Measurements from ENCODE around the gene OR52K2. TPM values are rescaled to one million over a fixed set of nuclear protein-coding genes. Genes with fewer than 3 reads are reported as not detected.

The OR52K2 gene
- total RNA-seq, 2 experiments from 2014 or later: 0.18 TPM; not detected in 1

Other genes with a start within 250 kb of the OR52K2 start
- not detected for gene OR52B4, start 80.9 kb upstream of the OR52K2 start, total RNA-seq
- 10 to 100 TPM; 45.6 to 66.6 TPM for gene TRIM21, start 55.6 kb upstream of the OR52K2 start, total RNA-seq
- gene OR52K1, start 33.4 kb downstream of the OR52K2 start, total RNA-seq: under 1 TPM in 1 of 2 experiments, not detected in 1; 0.07 TPM
- gene OR52M1, start 95.9 kb downstream of the OR52K2 start, total RNA-seq: not detected
- gene OR52I2, start 132.4 kb downstream of the OR52K2 start, total RNA-seq: not detected
- gene OR52I1, start 144.7 kb downstream of the OR52K2 start, total RNA-seq: not detected
- 1 to 10 TPM; 8.9 to 9.2 TPM for gene TRIM68, start 158.9 kb downstream of the OR52K2 start, total RNA-seq
- not detected for gene OR51D1, start 188.2 kb downstream of the OR52K2 start, total RNA-seq
- not detected for gene OR51E1, start 194.7 kb downstream of the OR52K2 start, total RNA-seq
- not detected for gene OR51E2, start 248.6 kb downstream of the OR52K2 start, total RNA-seq

Measured in activated CD4-positive, alpha-beta T cell treated with anti-CD3 and anti-CD28 coated beads for 36 hours (primary cell).